Testis (tissue), 3 donors: ENCODE measurements around the gene TMED1. TPM values are rescaled to one million over a fixed set of nuclear protein-coding genes. Genes with fewer than 3 reads are reported as not detected.

Source experiments
- DNase-seq: peaks from one replicate; pipeline ENCODE4 v3.0.0-alpha.2; 2019
- H3K27ac ChIP-seq, 2 donors: fragments of 200-600 bp; sonication (generic); one replicate each; pipeline ENCODE4 v1.5.1; 2019
- H3K27me3 ChIP-seq: fragments of 200-600 bp; sonication (generic); one replicate; pipeline ENCODE4 v1.5.1; 2019
- H3K36me3 ChIP-seq: fragments of 200-600 bp; sonication (generic); one replicate; pipeline ENCODE4 v1.5.1; 2017; ENCODE audit warnings: low read depth; ENCODE audit errors: missing control alignments
- H3K4me1 ChIP-seq: fragments of 200-600 bp; sonication (generic); one replicate; pipeline ENCODE4 v1.5.1; 2019
- H3K4me3 ChIP-seq, 2 donors: fragments of 200-600 bp; sonication (generic); one replicate each; pipeline ENCODE4 v1.5.1; 2017 to 2019
- H3K9me3 ChIP-seq: fragments of 200-600 bp; sonication (generic); one replicate; pipeline ENCODE4 v1.5.1; 2017
- POLR2A ChIP-seq: fragments of 450-650 bp; IDR thresholded peaks from one replicate; pipeline ENCODE4 v1.6.1; 2017; ENCODE audit warnings: antibody characterized with exemption, mild to moderate bottlenecking, moderate library complexity
- WGBS, 2 donors: methylation state at CpG; one replicate each; pipeline ENCODE4 v1.1.5; 2018; 5-methylcytosine and 5-hydroxymethylcytosine counted together
- intact Hi-C: fragments of 100-400 bp; cut with DNase I; formaldehyde crosslinking; loops from one replicate; pipeline ENCODE4 v1.15.1; 2023; ENCODE audit warnings: low total_unique reads
- polyA plus RNA-seq: library from polyadenylated mRNA; stranded (reverse); fragments of 350-450 nt; fragmentation: Illumina TruSeq; extraction: RNeasy Lipid Tissue Mini Kit (QIAGEN cat#74804); gene quantifications from one replicate; pipeline ENCODE4 v1.2.3, GENCODE V29; 2014; ENCODE audit warnings: low read depth, low replicate concordance; ENCODE audit not compliant: insufficient read depth
- total RNA-seq, 2 donors: library from RNA; depleted of rRNA; stranded (reverse); fragments of >200 nt; gene quantifications; one replicate each; pipeline ENCODE4 v1.2.3, GENCODE V29; 2016
- TF ChIP-seq, protein P1 (sequence below), 3 experiments: fragments of 450-650 bp in 2 of 3; fragments of 200-600 bp in 1 of 3; sonication (generic) in 1 of 3; IDR thresholded peaks; one replicate each; pipeline ENCODE4 v1.5.1; 2016 to 2019; ENCODE audit warnings: antibody characterized with exemption in 3 of 3, mild to moderate bottlenecking in 2 of 3, moderate library complexity in 1 of 3

The TMED1 gene
- total and polyA plus RNA-seq, 3 donors from 2014 or later = 30.2 to 59.3 (median 34.0) TPM

DNA sequence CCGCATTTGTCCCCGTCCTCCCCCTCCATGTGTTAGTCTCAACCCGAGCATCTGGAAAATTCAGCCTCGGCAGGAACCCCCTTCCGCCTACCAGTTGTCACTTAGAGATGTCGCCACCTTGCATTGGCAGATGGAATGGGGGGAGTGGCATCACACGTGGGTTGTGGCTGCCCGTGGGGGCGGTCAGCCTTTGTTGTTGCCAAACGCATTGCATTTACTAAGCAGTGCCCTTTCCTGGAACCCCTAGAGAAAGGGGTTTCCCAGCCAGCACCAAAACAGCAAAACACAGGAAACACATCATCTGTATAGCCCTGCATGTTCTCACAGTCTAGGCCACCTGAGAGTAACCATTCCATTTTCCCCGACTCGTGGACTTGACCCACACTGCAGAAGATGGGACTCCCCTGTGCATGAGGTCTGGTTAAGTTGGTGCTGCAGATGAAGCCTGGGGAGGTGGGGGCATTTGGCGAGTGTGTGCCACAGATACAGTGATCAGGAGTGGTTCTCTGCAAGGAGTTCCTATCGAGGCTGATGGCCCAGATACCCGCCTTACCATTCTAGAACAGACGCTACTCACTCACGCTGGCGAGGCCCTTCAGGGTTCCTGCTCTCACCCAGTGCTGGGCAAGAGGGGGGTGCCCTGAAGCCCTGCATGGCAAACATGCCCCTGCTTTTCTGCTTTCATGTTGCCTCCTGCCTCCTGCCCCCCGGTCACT, 38.3 kb downstream of the TMED1 start:
- H3K9me3 ChIP-seq = no peaks in the 10 kb centered on the region
- TF ChIP-seq, protein P1, sequence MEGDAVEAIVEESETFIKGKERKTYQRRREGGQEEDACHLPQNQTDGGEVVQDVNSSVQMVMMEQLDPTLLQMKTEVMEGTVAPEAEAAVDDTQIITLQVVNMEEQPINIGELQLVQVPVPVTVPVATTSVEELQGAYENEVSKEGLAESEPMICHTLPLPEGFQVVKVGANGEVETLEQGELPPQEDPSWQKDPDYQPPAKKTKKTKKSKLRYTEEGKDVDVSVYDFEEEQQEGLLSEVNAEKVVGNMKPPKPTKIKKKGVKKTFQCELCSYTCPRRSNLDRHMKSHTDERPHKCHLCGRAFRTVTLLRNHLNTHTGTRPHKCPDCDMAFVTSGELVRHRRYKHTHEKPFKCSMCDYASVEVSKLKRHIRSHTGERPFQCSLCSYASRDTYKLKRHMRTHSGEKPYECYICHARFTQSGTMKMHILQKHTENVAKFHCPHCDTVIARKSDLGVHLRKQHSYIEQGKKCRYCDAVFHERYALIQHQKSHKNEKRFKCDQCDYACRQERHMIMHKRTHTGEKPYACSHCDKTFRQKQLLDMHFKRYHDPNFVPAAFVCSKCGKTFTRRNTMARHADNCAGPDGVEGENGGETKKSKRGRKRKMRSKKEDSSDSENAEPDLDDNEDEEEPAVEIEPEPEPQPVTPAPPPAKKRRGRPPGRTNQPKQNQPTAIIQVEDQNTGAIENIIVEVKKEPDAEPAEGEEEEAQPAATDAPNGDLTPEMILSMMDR (IDR thresholded peaks at IDR 0.05) = no peak
- TF ChIP-seq POLR2A = no peak
- H3K4me1 ChIP-seq = peaks cover 20% of the 10 kb centered on the region
- H3K27ac ChIP-seq = no peak overlapping the region
- H3K27me3 ChIP-seq = no peaks in the 10 kb centered on the region
- intact Hi-C loops = no loop called here
- 65 to 76% methylated on average over 19 of the region's 19 CpGs for WGBS, 2 donors
- no peak overlapping the region for H3K4me3 ChIP-seq
- no peaks in the 10 kb centered on the region for H3K36me3 ChIP-seq
- DNase-seq = no peak

DNA sequence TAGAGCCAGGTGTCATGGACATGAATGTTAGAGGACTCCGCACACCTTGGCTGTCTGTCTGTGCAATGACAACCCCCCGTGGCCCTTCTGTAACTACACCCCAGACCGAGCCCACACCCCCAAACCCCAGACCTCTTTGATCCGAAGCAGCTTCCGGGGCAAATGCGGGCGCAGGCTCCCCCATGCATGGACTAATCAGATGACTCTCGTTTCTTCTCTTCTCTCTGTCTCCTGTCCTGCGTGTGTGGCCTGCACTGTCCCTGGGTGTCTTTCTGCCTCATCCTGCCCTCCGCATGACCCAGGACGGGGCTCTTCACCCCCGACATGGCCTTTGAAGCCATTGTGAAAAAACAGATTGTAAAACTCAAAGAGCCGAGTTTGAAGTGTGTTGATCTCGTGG, 38.9 kb downstream of the TMED1 start:
- no peaks in the 10 kb centered on the region for H3K9me3 ChIP-seq
- WGBS, 2 donors = 80 to 92% methylated on average over 14 of the region's 14 CpGs
- H3K4me3 ChIP-seq = no peak overlapping the region
- H3K27me3 ChIP-seq = no peaks in the 10 kb centered on the region
- DNase-seq = no peak
- no peak overlapping the region for H3K27ac ChIP-seq
- intact Hi-C loops = no loop called here
- H3K36me3 ChIP-seq = no peaks in the 10 kb centered on the region
- TF ChIP-seq POLR2A = no peak
- TF ChIP-seq, protein P1 (IDR thresholded peaks at IDR 0.05) = no peak
- peaks cover 18% of the 10 kb centered on the region for H3K4me1 ChIP-seq

DNA sequence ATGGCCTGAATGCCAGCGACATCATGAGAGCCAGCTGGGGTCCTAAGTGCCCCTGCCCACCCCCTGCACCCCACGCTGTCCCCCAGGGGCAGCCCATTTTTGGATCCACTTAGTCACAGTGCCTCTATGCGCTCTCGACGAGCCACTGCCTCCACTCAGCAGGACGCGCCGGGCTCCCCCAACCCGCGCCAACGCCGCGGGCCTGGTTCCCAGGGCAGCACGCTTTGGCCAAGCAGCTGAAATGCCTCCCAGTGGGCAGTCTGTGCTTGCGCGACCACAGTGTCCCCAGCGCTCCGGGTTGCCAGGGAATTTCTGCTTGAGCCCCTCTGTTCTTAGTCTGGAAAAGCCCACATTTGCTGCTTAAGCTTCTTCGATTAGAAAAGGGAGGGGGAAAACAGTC, 39.4 kb downstream of the TMED1 start:
- peaks cover 15% of the 10 kb centered on the region for H3K4me1 ChIP-seq
- no peaks in the 10 kb centered on the region for H3K36me3 ChIP-seq
- no peaks in the 10 kb centered on the region for H3K27me3 ChIP-seq
- no peaks in the 10 kb centered on the region for H3K9me3 ChIP-seq
- DNase-seq = no peak
- intact Hi-C loops = no loop called here
- WGBS, 2 donors = 92 to 94% methylated on average over 3 to 19 of the region's 19 CpGs
- TF ChIP-seq, protein P1 (IDR thresholded peaks at IDR 0.05) = no peak
- no peak for TF ChIP-seq POLR2A
- no peak overlapping the region for H3K4me3 ChIP-seq
- no peak overlapping the region for H3K27ac ChIP-seq

DNA sequence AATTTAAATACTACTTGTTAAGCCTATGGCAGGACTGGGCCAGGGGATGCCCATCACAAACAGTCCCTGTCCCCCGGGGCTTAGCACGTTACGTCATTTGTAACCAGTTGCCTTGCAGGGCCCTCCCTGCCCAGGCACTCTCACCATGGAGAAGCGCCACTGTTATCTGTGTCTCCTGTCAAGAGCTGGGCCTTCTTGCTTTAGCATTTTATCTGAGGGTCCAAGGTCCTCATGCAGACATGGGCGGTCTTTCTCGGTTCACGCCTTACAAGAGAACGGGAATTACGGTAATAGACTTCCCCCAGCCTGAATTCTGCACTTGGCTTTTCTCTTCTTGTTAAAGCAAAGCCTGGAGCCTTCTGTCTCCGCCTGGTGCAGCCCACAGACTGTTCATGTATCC, 46.1 kb downstream of the TMED1 start:
- Histone ChIP-seq H3K4me1 (no peaks in the 10 kb centered on the region), H3K9me3 (no peaks in the 10 kb centered on the region), H3K36me3 (no peaks in the 10 kb centered on the region), H3K27me3 (no peaks in the 10 kb centered on the region), H3K27ac (no peak overlapping the region), H3K4me3 (no peak overlapping the region)
- no peak for DNase-seq
- TF ChIP-seq POLR2A = no peak
- TF ChIP-seq, protein P1 (IDR thresholded peaks at IDR 0.05) = no peak
- intact Hi-C loops = no loop called here
- WGBS, 2 donors = 67 to 73% methylated on average over 10 of the region's 10 CpGs

DNA sequence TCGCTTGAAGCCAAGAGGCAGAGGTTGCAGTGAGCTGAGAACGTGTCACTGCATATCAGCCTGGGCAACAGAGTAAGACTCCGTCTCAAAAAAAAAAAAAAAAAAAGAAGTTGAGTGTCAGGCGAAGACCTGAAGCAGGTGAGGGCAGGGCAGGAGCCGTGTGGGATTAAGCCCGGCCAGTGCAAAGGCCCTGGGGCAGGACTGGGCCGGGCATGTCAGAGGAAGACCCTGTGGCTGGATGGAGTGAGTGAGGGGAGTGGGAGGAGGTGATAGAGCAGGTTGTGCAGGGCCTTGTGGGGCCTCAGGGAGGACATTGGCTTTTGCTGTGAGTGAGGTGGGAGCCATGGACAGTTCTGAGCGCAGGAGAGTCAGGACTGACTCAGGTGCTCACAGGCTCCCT, 47.9 kb downstream of the TMED1 start:
- Histone ChIP-seq H3K4me1 (no peaks in the 10 kb centered on the region), H3K9me3 (no peaks in the 10 kb centered on the region), H3K27ac (no peak overlapping the region), H3K36me3 (no peaks in the 10 kb centered on the region), H3K27me3 (no peaks in the 10 kb centered on the region), H3K4me3 (no peak overlapping the region)
- intact Hi-C loops = no loop called here
- 93 to 95% methylated on average over 8 of the region's 8 CpGs for WGBS, 2 donors
- no peak for DNase-seq
- TF ChIP-seq, protein P1 (IDR thresholded peaks at IDR 0.05) = no peak
